Cerebellar nuclear complex (tissue), 1 donor: ENCODE measurements around the gene PXDN.
"Not testable (repeated sequence)": the region's sequence is repeated elsewhere in the genome, so short reads cannot be mapped to it uniquely, and the experiment has no call there.

Experiments used
- DNase-seq, 2 experiments: peaks; one replicate each; lab custom pipeline; 2025; lab: John Stamatoyannopoulos, UW

The PXDN gene

GRCh38 chr2:1726558-1726957 lies 17.8 kb downstream of the PXDN start:
- no peak for DNase-seq

- DNase-seq, result not testable (repeated sequence)
Measured at GRCh38 chr2:1724351-1724750, 20.0 kb downstream of the PXDN start.

- no peak for DNase-seq
Measured at GRCh38 chr2:1723397-1724042, 20.8 kb downstream of the PXDN start.

GRCh38 chr2:1722692-1723091 lies 21.6 kb downstream of the PXDN start:
- no peak for DNase-seq

GRCh38 chr2:1721706-1722646 lies 22.3 kb downstream of the PXDN start:
- no peak for DNase-seq

GRCh38 chr2:1718339-1719220 lies 25.7 kb downstream of the PXDN start:
- no peak for DNase-seq

- DNase-seq, result no peak
Measured at GRCh38 chr2:1717113-1717512, 27.2 kb downstream of the PXDN start.

- DNase-seq, result no peak
Measured at GRCh38 chr2:1716441-1716840, 27.9 kb downstream of the PXDN start.

GRCh38 chr2:1716014-1716305 lies 28.4 kb downstream of the PXDN start:
- DNase-seq, result not testable (repeated sequence)

GRCh38 chr2:1715184-1716013 lies 28.9 kb downstream of the PXDN start:
- DNase-seq, result no peak

GRCh38 chr2:1714291-1715064 lies 29.8 kb downstream of the PXDN start:
- DNase-seq, result no peak

- no peak for DNase-seq
Measured at GRCh38 chr2:1713839-1714236, 30.5 kb downstream of the PXDN start.

- no peak for DNase-seq
Measured at GRCh38 chr2:1713142-1713838, 31.0 kb downstream of the PXDN start.

GRCh38 chr2:1709946-1710560 lies 34.3 kb downstream of the PXDN start:
- no peak for DNase-seq

- DNase-seq, result no peak
Measured at GRCh38 chr2:1709335-1709605, 35.0 kb downstream of the PXDN start.

GRCh38 chr2:1708476-1709334 lies 35.6 kb downstream of the PXDN start:
- DNase-seq, result no peak

- no peak for DNase-seq
Measured at GRCh38 chr2:1707771-1708418, 36.4 kb downstream of the PXDN start.

- not testable (repeated sequence) for DNase-seq
Measured at GRCh38 chr2:1706089-1706841, 38.0 kb downstream of the PXDN start.
